ENCODE results near the gene MCF2L2.
"Not testable (repeated sequence)": the region's sequence is repeated elsewhere in the genome, so short reads cannot be mapped to it uniquely, and the experiment has no call there.

Gene MCF2L2

DNA sequence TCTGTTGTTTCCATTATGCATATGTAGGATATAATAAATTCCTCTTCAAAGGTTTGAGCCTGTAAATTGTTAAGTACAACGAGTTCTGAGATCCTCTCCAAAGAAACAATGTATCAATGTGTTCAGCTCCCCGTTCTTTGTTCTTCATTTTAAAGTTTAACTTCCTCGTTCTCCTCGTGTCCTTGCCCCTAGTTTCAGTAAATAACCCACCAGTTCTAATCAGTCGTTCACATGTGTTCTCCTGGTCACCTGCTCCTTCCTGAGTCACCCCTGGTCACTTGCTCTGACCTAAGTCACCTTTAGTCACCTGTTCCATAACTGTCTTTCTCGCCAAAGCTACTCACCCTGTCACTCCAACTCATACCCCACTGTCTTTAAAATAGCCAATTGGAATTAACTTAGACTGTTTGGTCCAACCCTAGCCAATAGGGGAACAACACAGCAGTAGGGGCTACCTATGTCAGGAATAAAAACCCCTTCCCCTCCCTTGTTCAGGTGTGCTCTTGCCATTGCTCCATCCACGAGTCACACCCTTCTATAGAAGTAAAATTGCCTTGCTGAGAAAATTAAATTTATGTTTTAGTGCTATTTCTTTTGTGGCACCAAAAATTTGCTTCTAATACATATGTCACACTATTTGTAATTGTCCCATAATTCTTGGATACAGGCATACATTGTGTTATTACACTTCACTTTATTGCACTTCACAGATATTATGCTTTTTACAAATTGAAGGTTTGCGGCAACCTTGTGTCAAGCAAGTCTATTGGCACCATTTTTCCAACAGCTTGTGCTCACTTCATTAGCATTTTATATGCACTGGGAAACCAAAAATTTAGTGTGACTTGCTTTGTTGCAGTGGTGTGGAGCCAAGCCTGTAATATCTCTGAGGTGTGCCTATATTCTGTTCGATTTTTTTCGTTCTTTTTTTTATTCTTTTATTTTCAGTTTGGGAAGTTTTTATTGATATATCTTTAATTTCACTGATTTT lies 15.3 kb upstream of the MCF2L2 start:
- no peak for DNase-seq

- DNase-seq: no peak
These were observed 14.6 kb upstream of the MCF2L2 start for GRCh38 chr3:183442994-183443393.

DNA sequence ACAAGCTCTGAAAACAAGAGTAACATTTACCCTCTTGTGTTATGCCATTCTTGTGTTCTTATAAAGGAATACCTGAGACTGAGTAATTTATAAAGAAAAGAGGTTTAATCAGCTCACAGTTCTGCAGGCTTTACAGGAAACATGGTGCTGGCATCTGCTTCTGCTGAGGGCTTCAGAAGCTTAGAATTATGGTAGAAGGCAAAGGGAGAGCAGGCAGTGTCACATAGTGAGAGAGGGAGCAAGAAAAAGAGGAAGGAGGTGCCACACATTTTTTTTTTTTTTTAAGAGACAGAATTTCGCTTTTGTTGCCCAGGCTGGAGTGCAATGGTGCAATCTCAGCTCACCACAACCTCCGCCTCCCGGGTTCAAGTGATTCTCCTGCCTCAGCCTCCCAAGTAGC lies 12.1 kb upstream of the MCF2L2 start:
- DNase-seq: not testable (repeated sequence)

- no peak for DNase-seq
These were observed 11.1 kb upstream of the MCF2L2 start for GRCh38 chr3:183439515-183439914.

DNA sequence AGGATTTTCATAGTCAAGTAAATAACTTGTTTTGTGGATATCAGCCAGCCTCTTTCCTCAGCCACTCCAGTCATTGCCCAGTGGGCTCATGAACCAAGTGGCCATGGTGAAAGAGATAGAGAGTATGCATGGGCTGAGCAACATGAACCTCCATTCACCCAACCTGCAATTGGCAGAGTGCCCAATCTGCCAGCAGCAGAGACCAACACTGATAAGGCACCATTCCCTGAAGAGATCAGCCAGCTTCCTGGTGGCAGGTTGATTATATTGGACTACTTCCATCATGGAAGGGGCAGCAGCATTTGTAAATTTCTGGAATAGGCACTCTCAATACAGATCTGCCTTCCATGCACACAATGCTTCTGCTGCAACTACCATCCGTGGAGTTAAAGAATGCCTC lies 10.3 kb upstream of the MCF2L2 start:
- no peak for DNase-seq

DNA sequence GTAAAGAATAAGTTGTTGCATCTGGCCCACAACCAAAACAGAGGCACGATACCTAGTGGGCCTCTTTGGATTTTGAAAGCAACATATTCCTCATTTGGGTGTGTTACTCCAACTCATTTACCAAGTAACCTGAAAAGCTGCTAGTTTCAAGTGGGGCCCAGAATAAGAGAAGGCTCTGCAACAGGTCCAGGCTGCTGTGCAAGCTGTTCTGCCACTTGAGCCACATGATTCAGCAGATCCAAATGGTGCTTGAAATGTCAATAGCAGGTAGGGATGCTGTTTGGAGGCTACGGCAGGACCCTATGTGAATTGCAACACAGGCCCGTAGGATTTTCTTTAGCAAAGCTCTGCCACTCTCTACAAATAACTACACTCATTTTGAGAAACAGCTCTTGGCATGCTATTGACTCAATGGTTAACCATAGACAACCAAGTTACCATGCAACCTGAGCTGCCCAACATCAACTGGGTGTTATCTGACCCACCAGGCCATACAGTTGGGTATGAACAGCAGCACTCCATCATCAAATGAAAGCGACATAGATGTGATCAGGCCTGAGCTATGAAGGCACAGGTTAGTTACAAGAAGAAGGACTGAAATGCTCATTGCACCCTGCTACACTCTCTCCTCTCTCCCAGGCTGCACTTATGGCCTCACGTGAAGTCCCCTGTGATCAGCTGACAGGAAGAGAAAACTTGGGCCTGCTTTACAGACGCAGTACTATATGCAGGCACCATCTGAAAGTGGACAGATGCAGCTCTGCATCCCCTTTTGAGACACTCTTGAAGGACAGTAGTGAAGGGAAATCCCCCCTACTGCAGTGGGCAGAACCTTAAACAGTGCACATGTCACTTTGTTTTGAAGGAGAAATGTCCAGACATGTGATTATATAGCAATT lies 9.5 kb upstream of the MCF2L2 start:
- no peak for DNase-seq

GRCh38 chr3:183437061-183437460 lies 8.6 kb upstream of the MCF2L2 start:
- DNase-seq: no peak

GRCh38 chr3:183435661-183436060 lies 7.2 kb upstream of the MCF2L2 start:
- DNase-seq: no peak

DNA sequence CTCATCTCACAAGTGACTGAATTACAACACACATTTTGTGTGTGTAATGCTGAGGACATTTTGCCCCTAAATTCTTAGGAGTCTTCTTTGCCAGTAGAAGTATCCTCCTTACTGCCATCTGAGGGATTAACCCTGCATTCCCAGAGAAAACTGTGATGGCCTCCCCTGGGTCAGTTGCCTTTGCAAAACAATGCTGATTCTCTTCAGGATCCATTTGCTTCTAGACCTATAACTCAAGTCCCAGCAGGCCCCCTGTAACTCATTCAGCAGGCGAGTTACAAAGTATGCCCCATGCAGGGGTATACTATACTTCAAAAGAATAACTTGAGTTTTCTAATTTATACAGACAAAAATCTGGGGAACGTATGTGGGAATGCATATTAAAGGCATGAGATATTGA lies 6.6 kb upstream of the MCF2L2 start:
- no peak for DNase-seq

DNA sequence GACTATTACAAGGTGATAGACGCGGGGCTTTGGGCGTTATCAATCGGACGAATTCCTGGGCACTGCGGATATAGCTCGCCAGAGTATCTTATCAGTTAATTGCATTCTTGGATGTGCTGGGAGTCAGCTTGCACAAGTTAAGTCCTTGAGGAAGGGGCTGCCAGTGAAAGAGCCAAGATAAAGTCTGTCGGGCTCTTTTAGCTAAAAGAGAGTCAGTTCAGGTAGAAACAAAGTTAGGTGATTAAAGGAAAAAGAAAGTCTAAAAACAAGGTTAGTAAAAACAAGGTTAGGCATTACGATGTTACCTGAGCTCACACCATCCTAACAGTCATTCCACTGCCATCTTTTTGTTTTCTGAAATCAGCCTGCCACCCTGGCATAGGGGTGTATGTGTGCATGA lies 6.1 kb upstream of the MCF2L2 start:
- DNase-seq: no peak

DNA sequence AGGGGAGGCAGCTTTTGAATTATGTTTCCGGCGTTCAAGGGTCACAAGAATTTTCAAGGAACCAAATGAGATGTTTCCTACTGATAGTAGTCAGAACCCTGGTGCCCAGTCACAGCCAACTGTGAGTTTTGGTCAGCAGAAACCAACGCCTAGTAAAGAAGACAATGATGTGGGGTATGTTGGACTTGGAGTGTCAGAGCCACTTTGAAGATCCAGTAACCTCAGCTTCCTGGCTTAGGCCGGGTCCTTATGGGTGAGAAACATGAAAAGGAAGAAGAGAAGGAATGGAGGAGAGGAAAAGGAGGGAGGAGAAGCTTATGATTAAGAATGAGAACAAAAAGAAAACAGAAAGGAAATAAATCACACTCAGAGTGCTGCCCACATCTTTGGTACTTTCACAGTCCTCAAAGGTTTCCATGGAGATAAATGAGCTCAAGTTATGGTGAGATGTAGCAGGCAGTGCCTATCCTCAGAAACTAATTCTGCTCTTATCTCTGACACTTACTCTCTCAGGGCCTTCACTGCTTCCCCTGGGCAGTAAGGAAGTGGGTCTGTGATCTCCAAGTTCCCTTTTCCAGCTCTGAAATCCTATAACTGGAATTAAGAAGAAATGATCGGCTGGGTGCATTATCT lies 2.0 kb upstream of the MCF2L2 start:
- no peak for DNase-seq

DNA sequence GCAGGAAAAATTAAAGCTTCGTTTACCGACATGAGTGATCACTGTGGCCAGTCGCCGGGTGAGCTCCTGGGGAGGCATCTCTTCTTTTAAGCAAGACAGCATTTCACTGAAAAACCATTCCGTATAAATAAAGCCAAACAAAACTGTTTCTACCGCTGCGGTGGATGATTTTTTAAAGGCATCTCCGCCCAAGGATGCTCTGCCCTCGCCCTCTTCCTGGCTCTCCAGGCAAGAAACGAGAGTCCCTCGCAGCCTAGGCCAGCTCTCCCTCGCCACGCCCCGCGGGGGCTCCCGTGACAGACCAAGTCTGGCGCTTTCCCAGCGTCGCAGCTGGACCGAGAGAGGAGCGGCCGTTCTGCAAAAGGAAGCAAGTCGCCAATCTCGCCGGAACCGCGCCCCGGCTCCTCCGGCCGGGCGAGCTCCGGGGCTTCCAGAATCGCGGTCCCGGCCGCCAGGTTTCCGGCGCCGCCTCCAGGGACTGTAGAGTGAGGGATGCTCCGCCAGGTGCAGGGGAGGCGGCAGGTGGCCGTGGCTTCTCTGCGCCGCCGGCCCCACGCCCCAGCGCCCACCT lies 458 bp downstream of the MCF2L2 start:
- DNase-seq: no peak

DNA sequence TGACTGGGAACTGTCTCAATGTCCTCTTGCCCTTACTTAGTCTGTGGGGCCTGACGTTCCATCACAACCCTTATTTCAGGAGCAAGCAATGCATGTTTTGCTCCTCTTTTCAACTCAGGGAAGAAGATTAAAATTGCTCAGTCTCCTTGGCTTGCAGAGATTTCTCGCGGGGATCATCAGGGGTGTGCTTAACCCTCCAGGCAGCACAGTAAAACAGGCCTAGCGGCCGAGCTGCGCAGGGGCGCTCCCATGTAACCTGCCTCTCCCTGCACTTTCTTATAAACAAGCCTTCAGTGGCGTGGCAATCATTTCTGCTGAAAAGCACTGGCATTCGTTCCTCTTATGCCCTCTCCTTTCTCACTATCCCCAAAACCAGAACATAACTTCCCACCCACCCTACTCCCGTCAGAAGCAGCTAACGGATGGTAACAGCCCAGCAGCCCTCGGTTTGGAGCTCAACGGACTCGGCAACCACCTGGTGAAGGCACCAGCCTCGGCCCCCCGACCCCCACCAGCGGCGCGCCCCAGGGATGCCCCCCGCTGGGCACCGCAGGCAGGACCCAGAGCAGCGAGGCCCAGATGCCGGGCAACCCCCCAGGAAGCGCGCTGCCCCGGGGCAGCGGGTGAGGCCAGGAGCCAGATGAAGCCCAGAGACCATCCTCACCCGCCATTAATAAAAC lies 1.1 kb downstream of the MCF2L2 start:
- peak; percentile 18 for DNase-seq

DNA sequence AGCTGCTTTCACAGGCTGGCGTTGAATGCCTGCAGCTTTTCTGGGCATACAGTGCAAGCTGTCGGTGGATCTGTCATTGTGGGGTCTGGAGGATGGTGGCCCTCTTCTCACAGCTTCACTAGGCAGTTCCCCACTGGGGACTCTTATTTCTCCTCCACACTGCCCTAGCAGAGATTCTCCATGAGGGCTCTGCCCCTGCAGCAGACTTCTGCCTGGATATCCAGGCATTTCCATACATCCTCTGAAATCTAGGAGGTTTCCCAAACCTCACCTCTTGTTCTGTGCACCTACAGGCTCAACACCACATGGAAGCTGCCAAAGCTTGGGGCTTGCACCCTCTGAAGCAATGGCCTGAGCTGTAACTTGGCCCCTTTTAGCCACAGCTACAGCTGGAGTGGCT lies 9.6 kb downstream of the MCF2L2 start:
- DNase-seq: not testable (repeated sequence)

DNA sequence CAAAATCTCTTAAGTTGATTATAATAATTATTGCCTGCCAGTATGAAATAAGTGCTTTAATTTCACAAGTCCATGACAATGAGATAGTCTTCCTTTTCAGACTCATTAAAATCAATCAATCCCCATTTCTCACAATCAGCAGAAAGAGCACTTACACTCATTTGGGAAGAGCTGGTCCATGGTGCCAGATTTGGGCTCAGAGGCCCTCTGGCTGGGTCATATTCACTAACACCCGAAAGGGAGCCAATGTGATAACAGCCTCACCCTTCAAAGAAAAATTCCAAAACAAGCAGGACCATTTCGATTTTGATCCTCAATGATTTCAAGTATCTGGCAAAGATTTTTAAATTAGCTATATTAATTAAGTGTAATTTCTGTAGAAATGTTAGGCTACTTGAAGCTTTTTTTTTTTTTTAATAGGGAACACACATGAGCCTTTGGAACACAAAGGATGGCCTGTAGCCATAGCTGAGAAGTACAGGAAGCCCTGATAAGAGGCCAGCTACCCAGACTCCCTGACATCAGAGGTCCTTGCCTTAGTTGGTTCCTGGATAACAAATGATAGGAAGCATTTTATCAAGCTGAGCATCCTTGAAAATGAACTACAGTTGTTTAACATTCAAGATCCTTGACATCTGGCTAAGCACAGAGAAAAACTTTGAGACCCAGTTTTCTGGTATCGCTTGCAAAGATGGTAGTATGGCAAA lies 17.1 kb downstream of the MCF2L2 start:
- no peak for DNase-seq

- DNase-seq: no peak
These were observed 17.7 kb downstream of the MCF2L2 start for GRCh38 chr3:183410759-183411158.

GRCh38 chr3:183410280-183410679 lies 18.1 kb downstream of the MCF2L2 start:
- no peak for DNase-seq

- no peak for DNase-seq
These were observed 19.2 kb downstream of the MCF2L2 start for GRCh38 chr3:183409219-183409618.

DNA sequence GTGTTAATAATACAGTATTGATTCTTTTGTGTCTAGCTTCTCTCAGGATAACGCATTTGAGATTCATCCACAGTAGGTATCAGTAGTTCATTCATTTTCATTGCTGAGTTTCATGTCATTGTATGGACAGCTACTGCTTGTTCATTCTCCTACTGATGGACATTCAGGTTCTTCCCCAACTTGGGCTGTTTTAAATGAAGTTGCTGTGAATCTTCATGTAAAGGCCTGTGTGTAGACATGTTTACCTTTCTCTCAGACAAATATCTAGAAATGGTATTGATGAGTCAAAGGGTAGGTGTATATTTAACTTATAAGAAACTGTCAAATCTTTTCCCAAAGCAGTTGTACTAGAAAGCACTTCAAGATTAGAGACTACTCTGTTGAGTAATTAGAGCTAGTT lies 26.7 kb downstream of the MCF2L2 start:
- DNase-seq: no peak

DNA sequence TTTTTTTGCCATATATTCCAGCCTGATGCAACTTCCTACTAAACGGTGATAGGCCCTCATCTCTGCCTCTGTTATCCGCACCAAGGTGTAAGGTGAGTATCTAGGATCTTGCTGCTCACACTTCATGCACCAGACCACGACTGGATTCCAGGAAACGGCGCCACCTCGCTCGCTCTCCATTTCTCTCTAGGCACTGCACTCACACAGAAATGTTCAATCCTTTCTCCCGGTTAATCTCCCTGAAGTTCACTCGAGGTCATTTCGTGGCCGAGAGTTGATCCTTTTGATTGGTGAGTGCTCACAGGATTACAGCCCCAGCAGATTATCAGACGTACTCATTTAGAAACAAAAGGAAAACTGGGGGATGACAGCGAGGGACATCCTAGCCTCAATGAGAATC lies 28.1 kb downstream of the MCF2L2 start:
- no peak for DNase-seq

GRCh38 chr3:183396662-183397391 lies 31.6 kb downstream of the MCF2L2 start:
- DNase-seq: no peak

Measured in activated T-cell treated with anti-CD3 and anti-CD28 coated beads, Interleukin-2, amount 50 U/mL, for 1 hour (primary cell).